Psoas muscle (tissue), 8 donors: ENCODE data around the gene PHKB. TPM values are rescaled to one million over a fixed set of nuclear protein-coding genes. Genes with fewer than 3 reads are reported as not detected.

Experiments
- ATAC-seq, 4 donors: fragments of 200-7000 bp; cut with Tn5 transposase; one replicate each; pipeline ENCODE4 v1.9.1; 2020; ENCODE audit warnings: moderate library complexity in 3 of 4, mild to moderate bottlenecking in 2 of 4
- DNase-seq, 2 donors: peaks; one replicate each; pipeline ENCODE4 v3.0.0-alpha.2; 2020
- H3K27ac ChIP-seq: fragments of 200-600 bp; one replicate; pipeline ENCODE4 v1.8.0; 2022
- H3K27me3 ChIP-seq, 3 donors: fragments of 200-600 bp in 1 of 3; one replicate each; pipeline versions ENCODE4 v1.6.1 to v1.8.0; 2013 to 2022; ENCODE audit warnings: low read length in 2 of 3, mild to moderate bottlenecking in 2 of 3, moderate library complexity in 1 of 3; ENCODE audit not compliant: insufficient read depth in 3 of 3
- H3K36me3 ChIP-seq, 2 donors: fragments of 200-600 bp in 1 of 2; one replicate each; pipeline versions ENCODE4 v1.6.1 to v1.8.0; 2013 to 2022; ENCODE audit warnings: low read depth in 1 of 2, mild to moderate bottlenecking in 1 of 2, moderate library complexity in 1 of 2; ENCODE audit not compliant: insufficient read depth in 1 of 2
- H3K4me1 ChIP-seq: fragments of 200-600 bp; one replicate; pipeline ENCODE4 v1.8.0; 2022
- H3K4me3 ChIP-seq: fragments of 200-600 bp; one replicate; pipeline ENCODE4 v1.8.0; 2022; ENCODE audit warnings: mild to moderate bottlenecking
- H3K9me3 ChIP-seq: fragments of 200-600 bp; one replicate; pipeline ENCODE4 v1.8.0; 2022
- CTCF ChIP-seq: fragments of 200-600 bp; IDR thresholded peaks from one replicate; pipeline ENCODE4 v1.8.0; 2022; ENCODE audit warnings: antibody characterized with exemption
- WGBS, 3 donors: extraction: QIAGEN DNeasy Blood & Tissue Kit; methylation state at CpG; one replicate each; pipeline versions ENCODE4 v1.1.6 to v1.1.7; 2013; 5-methylcytosine and 5-hydroxymethylcytosine counted together
- intact Hi-C, 2 donors: fragments of 100-400 bp; cut with DNase I; formaldehyde crosslinking; loops; one replicate each; pipeline versions ENCODE4 v1.11.0 to v1.14.2; 2022
- polyA plus RNA-seq, 3 donors: library from polyadenylated mRNA; stranded (reverse); fragments of 200-250 nt; gene quantifications; one replicate each; pipeline ENCODE4 v1.2.3, GENCODE V29; 2013
- total RNA-seq, 4 donors: library from RNA; stranded (reverse); fragmentation: NEBNext Ultra II Directional in 2 of 4; extraction: Animal tissue kit (Norgen Biotek cat#: 25700) in 2 of 4; gene quantifications; one replicate each; pipeline versions ENCODE4 v1.2.1 to v1.2.4, GENCODE V29; 2021 to 2023
- donor health status: healthy with polysubstance abuse.
- donor health status: DM: no; HTN: no; CAD: no; lungs with moderate emphysema.
- donor health status: Bipolar disorder and iron deficiency.
- donor health status: healthy.
- donor health status: DM: yes; HTN: yes; CAD: no.
- donor health status: DM: no; HTN: no; CAD: no.
- donor health status: DM: no; HTN: no; CAD: no.
- donor health status: DM: yes; HTN: yes; CAD: no.

PHKB gene
- total and polyA plus RNA-seq, 7 donors: 18.8 to 87.7 (median 71.0) TPM

GRCh38 chr16:47712276-47713224 is 251.4 kb downstream of the PHKB start:
- TF ChIP-seq CTCF: no peak
- WGBS, 3 donors: 68 to 81% (median 76%) methylated on average over 17 of the region's 17 CpGs
- Histone ChIP-seq H3K27me3 (no peaks in the 10 kb centered on the region), H3K9me3 (no peaks in the 10 kb centered on the region), H3K4me3 (no peak overlapping the region), H3K4me1 (no peaks in the 10 kb centered on the region), H3K27ac (no peak overlapping the region), H3K36me3 (no peaks in the 10 kb centered on the region)
- peak in 1 of 2 donors; percentile 9 for DNase-seq
- ATAC-seq: no peak
- intact Hi-C loops: no loop called here

- no peak overlapping the region for H3K4me3 ChIP-seq
- H3K4me1 ChIP-seq: no peaks in the 10 kb centered on the region
- WGBS, 3 donors: 68 to 77% (median 73%) methylated on average over 6 of the region's 6 CpGs
- no peak for DNase-seq
- H3K9me3 ChIP-seq: no peaks in the 10 kb centered on the region
- TF ChIP-seq CTCF: no peak
- no peak overlapping the region for H3K27ac ChIP-seq
- intact Hi-C loops: no loop called here
- H3K36me3 ChIP-seq: no peaks in the 10 kb centered on the region
- ATAC-seq: no peak
- no peaks in the 10 kb centered on the region for H3K27me3 ChIP-seq
These were observed 252.1 kb downstream of the PHKB start for GRCh38 chr16:47713225-47713595.

- intact Hi-C loops: no loop called here
- H3K36me3 ChIP-seq: no peaks in the 10 kb centered on the region
- ATAC-seq (no peak), DNase-seq (no peak)
- no peaks in the 10 kb centered on the region for H3K27me3 ChIP-seq
- H3K4me1 ChIP-seq: no peaks in the 10 kb centered on the region
- no peak overlapping the region for H3K4me3 ChIP-seq
- WGBS, 3 donors: 69 to 81% (median 79%) methylated on average over 2 of the region's 2 CpGs
- no peak overlapping the region for H3K27ac ChIP-seq
- no peaks in the 10 kb centered on the region for H3K9me3 ChIP-seq
- no peak for TF ChIP-seq CTCF
These were observed 254.4 kb downstream of the PHKB start for GRCh38 chr16:47715442-47716083.

- WGBS, 3 donors: 85 to 90% (median 87%) methylated on average over 5 of the region's 5 CpGs
- no peaks in the 10 kb centered on the region for H3K36me3 ChIP-seq
- no peak for DNase-seq
- H3K27me3 ChIP-seq: no peaks in the 10 kb centered on the region
- no peak overlapping the region for H3K27ac ChIP-seq
- no peak overlapping the region for H3K4me3 ChIP-seq
- H3K9me3 ChIP-seq: no peaks in the 10 kb centered on the region
- intact Hi-C loops: no loop called here
- no peak for TF ChIP-seq CTCF
- no peaks in the 10 kb centered on the region for H3K4me1 ChIP-seq
- no peak for ATAC-seq
These were observed 255.4 kb downstream of the PHKB start for GRCh38 chr16:47716571-47716970.
